Spleen (tissue), 11 donors: ENCODE measurements around the gene TLR4. TPM values are rescaled to one million over a fixed set of nuclear protein-coding genes. Genes with fewer than 3 reads are reported as not detected.

ENCODE experiments used
- DNase-seq: peaks from one replicate; pipeline ENCODE4 v3.0.0-alpha.2; 2020
- H3K27ac ChIP-seq, 8 donors: fragments of 200-600 bp; sonication (generic) in 7 of 8; 1 replicate in 4 of 8; 2 replicates in 4 of 8; pipeline versions ENCODE4 v1.5.0 to v1.8.0; 2016 to 2021; ENCODE audit warnings: inconsistent platforms in 4 of 8, mild to moderate bottlenecking in 4 of 8, moderate library complexity in 1 of 8
- H3K27me3 ChIP-seq, 7 donors: fragments of 200-600 bp; sonication (generic) in 6 of 7; replicated peaks in 1 of 7; 1 replicate in 4 of 7; 2 replicates in 3 of 7; pipeline versions ENCODE4 v1.5.0 to v1.8.0; 2016 to 2021; ENCODE audit warnings: inconsistent platforms in 3 of 7, mild to moderate bottlenecking in 1 of 7
- H3K36me3 ChIP-seq, 6 donors: fragments of 200-600 bp; sonication (generic) in 5 of 6; 1 replicate in 4 of 6; 2 replicates in 2 of 6; pipeline versions ENCODE4 v1.5.0 to v1.8.0; 2016 to 2021; ENCODE audit warnings: inconsistent platforms in 2 of 6
- H3K4me1 ChIP-seq, 6 donors: fragments of 200-600 bp; sonication (generic) in 5 of 6; 1 replicate in 3 of 6; 2 replicates in 3 of 6; pipeline versions ENCODE4 v1.5.0 to v1.8.0; 2016 to 2021; ENCODE audit warnings: inconsistent platforms in 3 of 6
- H3K4me3 ChIP-seq, 8 donors: fragments of 200-600 bp; sonication (generic) in 7 of 8; 1 replicate in 4 of 8; 2 replicates in 4 of 8; pipeline versions ENCODE4 v1.5.0 to v1.8.0; 2016 to 2021; ENCODE audit warnings: inconsistent platforms in 4 of 8, mild to moderate bottlenecking in 4 of 8, moderate library complexity in 2 of 8
- H3K9me3 ChIP-seq, 8 donors: fragments of 200-600 bp; sonication (generic) in 7 of 8; 1 replicate in 4 of 8; 2 replicates in 4 of 8; pipeline versions ENCODE4 v1.5.0 to v1.8.0; 2016 to 2021; ENCODE audit warnings: inconsistent platforms in 4 of 8
- CTCF ChIP-seq, 11 experiments: fragments of 200-600 bp in 7 of 11; fragments of 450-650 bp in 4 of 11; sonication (generic) in 4 of 11; IDR thresholded peaks in 8 of 11; conservative IDR thresholded peaks in 3 of 11; 1 replicate in 7 of 11; 2 replicates in 4 of 11; pipeline versions ENCODE4 v1.4.0 to v1.8.0; 2016 to 2021; ENCODE audit warnings: antibody characterized with exemption in 11 of 11, inconsistent platforms in 4 of 11, mild to moderate bottlenecking in 1 of 11
- POLR2A ChIP-seq, 3 donors: fragments of 450-650 bp; IDR thresholded peaks; one replicate each; pipeline ENCODE4 v1.5.1; 2017; ENCODE audit warnings: antibody characterized with exemption in 3 of 3, mild to moderate bottlenecking in 1 of 3
- POLR2AphosphoS5 ChIP-seq, 3 donors: sonication (generic); formaldehyde crosslinking; IDR thresholded peaks; one replicate each; pipeline ENCODE4 v1.5.1; 2017; ENCODE audit warnings: antibody characterized with exemption in 3 of 3
- WGBS, 5 donors: extraction: QIAGEN DNeasy Blood & Tissue Kit in 3 of 5; methylation state at CpG; one replicate each; pipeline versions ENCODE4 v1.1.5 to v1.1.7; 2013 to 2018; 5-methylcytosine and 5-hydroxymethylcytosine counted together
- intact Hi-C: fragments of 100-400 bp; cut with DNase I; formaldehyde crosslinking; loops from one replicate; pipeline ENCODE4 v1.15.0; 2023; ENCODE audit warnings: low total_unique reads
- polyA plus RNA-seq, 3 donors: library from polyadenylated mRNA; stranded (reverse); fragments of 200-250 nt; gene quantifications; one replicate each; pipeline ENCODE4 v1.2.1, GENCODE V29; 2013
- total RNA-seq, 7 donors: library from RNA; depleted of rRNA in 3 of 7; stranded (reverse); fragments of >200 nt in 3 of 7; fragmentation: NEBNext Ultra II Directional in 4 of 7; extraction: Animal tissue kit (Norgen Biotek cat#: 25700) in 4 of 7; gene quantifications; one replicate each; pipeline versions ENCODE4 v1.1.0 to v1.2.1, GENCODE V29; 2016 to 2021
- donor health status: healthy with polysubstance abuse.
- donor health status: DM: no; HTN: no; CAD: no; lungs with moderate emphysema.
- donor health status: DM: no; HTN: no; CAD: no.
- donor health status: Bipolar disorder and iron deficiency.
- donor health status: healthy.
- donor health status: DM: no; HTN: no; CAD: no.
- donor health status: DM: yes; HTN: yes; CAD: no.

TLR4 gene
- total and polyA plus RNA-seq, 10 donors, result 6.3 to 216 (median 104) TPM

- intact Hi-C loops, result no loop called here
- TF ChIP-seq POLR2A (IDR thresholded peaks at IDR 0.05), result no peak
- TF ChIP-seq CTCF (IDR thresholded peaks at IDR 0.05 in 8 of 11, conservative IDR thresholded peaks at IDR 0.05 in 3 of 11), result no peak
- no peak for TF ChIP-seq POLR2AphosphoS5 (IDR thresholded peaks at IDR 0.05)
- 83 to 96% (median 90%) methylated on average over 1 of the region's 1 CpG for WGBS, 5 donors
- H3K36me3 ChIP-seq, result no peaks in the 10 kb centered on the region
- H3K4me3 ChIP-seq, result no peak overlapping the region
- H3K4me1 ChIP-seq, result no peaks in the 10 kb centered on the region
- H3K27me3 ChIP-seq, result no peaks in the 10 kb centered on the region
- no peaks in the 10 kb centered on the region for H3K9me3 ChIP-seq
- no peak for DNase-seq
- H3K27ac ChIP-seq, result no peak overlapping the region
Measured at GRCh38 chr9:117665601-117666385, 38.4 kb upstream of the TLR4 start.

- Histone ChIP-seq H3K36me3 (no peaks in the 10 kb centered on the region), H3K9me3 (peaks cover 0 to 9% (median 3%) of the 10 kb centered on the region in 8 donors), H3K4me3 (no peak overlapping the region), H3K4me1 (no peaks in the 10 kb centered on the region), H3K27me3 (no peaks in the 10 kb centered on the region), H3K27ac (no peak overlapping the region)
- TF ChIP-seq POLR2AphosphoS5 (IDR thresholded peaks at IDR 0.05) (no peak), POLR2A (IDR thresholded peaks at IDR 0.05) (no peak), CTCF (IDR thresholded peaks at IDR 0.05 in 8 of 11, conservative IDR thresholded peaks at IDR 0.05 in 3 of 11) (no peak)
- 95 to 98% (median 96%) methylated on average over 1 of the region's 1 CpG for WGBS, 5 donors
- intact Hi-C loops, result no loop called here
- DNase-seq, result no peak
Measured at GRCh38 chr9:117671468-117671867, 32.7 kb upstream of the TLR4 start.

- TF ChIP-seq POLR2AphosphoS5 (IDR thresholded peaks at IDR 0.05) (no peak), POLR2A (IDR thresholded peaks at IDR 0.05) (no peak), CTCF (IDR thresholded peaks at IDR 0.05 in 8 of 11, conservative IDR thresholded peaks at IDR 0.05 in 3 of 11) (no peak)
- Histone ChIP-seq H3K4me3 (no peak overlapping the region), H3K27ac (no peak overlapping the region), H3K36me3 (no peaks in the 10 kb centered on the region), H3K9me3 (peaks cover 0 to 9% (median 3%) of the 10 kb centered on the region in 8 donors), H3K27me3 (no peaks in the 10 kb centered on the region), H3K4me1 (peaks cover 0 to under 1% (median under 1%) of the 10 kb centered on the region in 6 donors)
- 92 to 100% (median 97%) methylated on average over 1 of the region's 1 CpG for WGBS, 5 donors
- DNase-seq, result no peak
- intact Hi-C loops, result no loop called here
Measured at GRCh38 chr9:117672369-117672768, 31.8 kb upstream of the TLR4 start.

GRCh38 chr9:117677572-117677971 lies 26.6 kb upstream of the TLR4 start:
- Histone ChIP-seq H3K9me3 (peaks cover 0 to 9% (median 3%) of the 10 kb centered on the region in 8 donors), H3K4me3 (no peak overlapping the region), H3K27ac (no peak overlapping the region), H3K36me3 (no peaks in the 10 kb centered on the region), H3K27me3 (no peaks in the 10 kb centered on the region), H3K4me1 (peaks cover 0 to 23% (median 7%) of the 10 kb centered on the region in 6 donors)
- no peak for TF ChIP-seq POLR2A (IDR thresholded peaks at IDR 0.05)
- no peak for TF ChIP-seq CTCF (IDR thresholded peaks at IDR 0.05 in 8 of 11, conservative IDR thresholded peaks at IDR 0.05 in 3 of 11)
- TF ChIP-seq POLR2AphosphoS5 (IDR thresholded peaks at IDR 0.05), result no peak
- intact Hi-C loops, result no loop called here
- no peak for DNase-seq
